ENCODE measurements around the gene KCNK4.
"Not testable (repeated sequence)": the region's sequence is repeated elsewhere in the genome, so short reads cannot be mapped to it uniquely, and the experiment has no call there.

KCNK4 gene

GRCh38 chr11:64291262-64291751, at the start of gene KCNK4:
Gene KCNK4 (plus strand): TSS chr11:64291302. CDS start chr11:64293019, 1,717 bp downstream.
- DNase-seq, result no peak

- DNase-seq, result peak; percentile 98
These were observed 49.4 kb upstream of the KCNK4 start for GRCh38 chr11:64241491-64242374.

GRCh38 chr11:64243236-64243854, 47.8 kb upstream of the KCNK4 start:
- no peak for DNase-seq

GRCh38 chr11:64244107-64244506, 47.0 kb upstream of the KCNK4 start:
- no peak for DNase-seq

- DNase-seq, result no peak
These were observed 46.1 kb upstream of the KCNK4 start for GRCh38 chr11:64244966-64245365.

- no peak for DNase-seq
These were observed 45.7 kb upstream of the KCNK4 start for GRCh38 chr11:64245401-64245796.

GRCh38 chr11:64245797-64246620, 45.1 kb upstream of the KCNK4 start:
- peak; percentile 82 for DNase-seq

GRCh38 chr11:64246621-64246870, 44.6 kb upstream of the KCNK4 start:
- not testable (repeated sequence) for DNase-seq

GRCh38 chr11:64246871-64247728, 44.0 kb upstream of the KCNK4 start, which contains the start of gene PPP1R14B:
Gene PPP1R14B (minus strand): TSS chr11:64246943. CDS start chr11:64246673, 270 bp downstream.
- peak; percentile 89 for DNase-seq

GRCh38 chr11:64247729-64248531, 43.2 kb upstream of the KCNK4 start:
- DNase-seq, result peak; percentile 36

GRCh38 chr11:64248578-64248977, 42.5 kb upstream of the KCNK4 start:
- DNase-seq, result no peak

GRCh38 chr11:64249038-64249437, 42.1 kb upstream of the KCNK4 start:
- DNase-seq, result no peak

- DNase-seq, result no peak
These were observed 41.3 kb upstream of the KCNK4 start for GRCh38 chr11:64249563-64250414.

- no peak for DNase-seq
These were observed 40.6 kb upstream of the KCNK4 start for GRCh38 chr11:64250415-64251015.

GRCh38 chr11:64251016-64251752, 39.9 kb upstream of the KCNK4 start, which contains the start of gene PLCB3:
Gene PLCB3 (plus strand): TSS chr11:64251530. CDS start chr11:64251650, 120 bp downstream.
- peak; percentile 48 for DNase-seq

GRCh38 chr11:64251753-64252002, 39.4 kb upstream of the KCNK4 start:
- no peak for DNase-seq

GRCh38 chr11:64252003-64252872, 38.9 kb upstream of the KCNK4 start:
- DNase-seq, result peak; percentile 55

GRCh38 chr11:64253043-64253442, 38.1 kb upstream of the KCNK4 start:
- DNase-seq, result no peak
